Sigmoid colon (tissue), 7 donors: ENCODE results near the gene E2F6. TPM values are rescaled to one million over a fixed set of nuclear protein-coding genes. Genes with fewer than 3 reads are reported as not detected.

Experiments
- DNase-seq: peaks from one replicate; pipeline ENCODE4 v3.0.0-alpha.2; 2019
- H3K27ac ChIP-seq, 4 donors: fragments of 200-600 bp; sonication (generic); one replicate each; pipeline ENCODE4 v1.5.1; 2016 to 2019; ENCODE audit warnings: mild to moderate bottlenecking in 1 of 4
- H3K27me3 ChIP-seq, 3 donors: fragments of 200-600 bp; sonication (generic); one replicate each; pipeline ENCODE4 v1.5.1; 2019; ENCODE audit warnings: mild to moderate bottlenecking in 1 of 3
- H3K36me3 ChIP-seq, 4 donors: fragments of 200-600 bp; sonication (generic); one replicate each; pipeline ENCODE4 v1.5.1; 2016 to 2019
- H3K4me1 ChIP-seq, 4 donors: fragments of 200-600 bp; sonication (generic); one replicate each; pipeline ENCODE4 v1.5.1; 2017 to 2019
- H3K4me3 ChIP-seq, 4 donors: fragments of 200-600 bp; sonication (generic); one replicate each; pipeline ENCODE4 v1.5.1; 2017 to 2019; ENCODE audit warnings: mild to moderate bottlenecking in 2 of 4, moderate library complexity in 1 of 4
- H3K9me3 ChIP-seq, 4 donors: fragments of 200-600 bp in 3 of 4; sonication (generic) in 3 of 4; one replicate each; pipeline versions ENCODE4 v1.5.1 to v1.6.1; 2013 to 2019
- CTCF ChIP-seq, 4 experiments: fragments of 450-650 bp in 3 of 4; fragments of 200-600 bp in 1 of 4; IDR thresholded peaks; one replicate each; pipeline ENCODE4 v1.5.1; 2016 to 2019; ENCODE audit warnings: antibody characterized with exemption in 4 of 4, mild to moderate bottlenecking in 3 of 4, moderate library complexity in 2 of 4
- EP300 ChIP-seq, 4 donors: sonication (generic); formaldehyde crosslinking; IDR thresholded peaks; one replicate each; pipeline ENCODE4 v1.6.1; 2017; ENCODE audit warnings: antibody characterized with exemption in 4 of 4
- POLR2A ChIP-seq, 2 donors: fragments of 450-650 bp; IDR thresholded peaks; one replicate each; pipeline ENCODE4 v1.6.1; 2016; ENCODE audit warnings: antibody characterized with exemption in 2 of 2, mild to moderate bottlenecking in 2 of 2, moderate library complexity in 2 of 2
- POLR2AphosphoS5 ChIP-seq, 4 donors: sonication (generic); formaldehyde crosslinking; IDR thresholded peaks; one replicate each; pipeline ENCODE4 v1.6.1; 2017; ENCODE audit warnings: antibody characterized with exemption in 4 of 4
- WGBS, 2 donors: extraction: QIAGEN DNeasy Blood & Tissue Kit; methylation state at CpG; one replicate each; pipeline ENCODE4 v1.1.7; 2013; 5-methylcytosine and 5-hydroxymethylcytosine counted together
- intact Hi-C: fragments of 100-400 bp; cut with DNase I; formaldehyde crosslinking; loops from one replicate; pipeline ENCODE4 v1.15.1; 2023
- polyA plus RNA-seq, 3 donors: library from polyadenylated mRNA; stranded (reverse); fragments of 200-250 nt; gene quantifications; one replicate each; pipeline ENCODE4 v1.2.3, GENCODE V29; 2013
- total RNA-seq, 4 donors: library from RNA; depleted of rRNA; stranded (reverse); fragments of >200 nt; gene quantifications; one replicate each; pipeline ENCODE4 v1.1.0, GENCODE V29; 2016
- donor health status: healthy with polysubstance abuse.
- donor health status: Bipolar disorder and iron deficiency.
- donor health status: healthy.

Gene E2F6
- total and polyA plus RNA-seq, 7 donors = 3.6 to 24.2 (median 11.8) TPM

DNA sequence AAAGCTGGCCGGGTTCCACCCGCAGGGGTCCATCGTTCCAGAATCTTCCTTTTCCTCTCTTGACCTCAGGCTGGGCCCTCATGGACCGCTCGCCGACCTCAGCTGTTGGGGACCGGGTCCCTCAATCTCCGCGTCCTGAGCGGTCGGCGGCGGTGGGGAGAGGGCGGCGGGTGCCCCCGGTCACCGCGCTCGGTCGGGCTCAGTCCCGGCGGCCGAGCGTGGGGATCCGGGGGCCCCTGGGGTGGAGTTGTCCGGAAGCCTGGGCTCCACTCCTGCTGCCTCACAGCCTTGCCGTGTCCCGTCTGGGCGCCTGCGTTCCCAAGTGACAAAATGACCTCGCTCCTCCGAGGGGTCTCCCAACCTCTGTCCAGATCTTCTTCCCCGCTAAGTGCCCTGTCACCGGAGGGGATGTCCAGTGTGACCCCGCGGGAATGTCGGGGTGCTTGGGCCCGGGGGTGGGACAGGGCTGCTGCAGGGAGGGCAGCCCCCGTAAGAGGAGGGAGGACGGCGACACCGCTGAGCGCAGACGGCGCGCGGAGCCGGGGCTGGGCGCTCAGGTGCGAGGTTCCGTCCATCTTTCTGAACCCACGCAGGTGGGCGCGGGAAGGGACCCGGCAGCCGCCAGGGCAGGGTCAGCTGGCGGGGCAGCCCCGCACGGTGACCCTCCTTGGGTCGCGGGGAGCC lies 16.0 kb upstream of the E2F6 start:
- Histone ChIP-seq H3K9me3 (no peaks in the 10 kb centered on the region), H3K4me1 (peaks cover 0 to 18% (median 17%) of the 10 kb centered on the region in 4 donors), H3K36me3 (no peaks in the 10 kb centered on the region), H3K27ac (peak overlapping the region in 1 of 4 donors; percentile 41), H3K27me3 (peaks cover 26 to 76% (median 63%) of the 10 kb centered on the region in 3 donors), H3K4me3 (peak overlapping the region in 3 of 4 donors; percentile 40 to 51 (median 50))
- WGBS, 2 donors = 29 to 66% methylated on average over 61 of the region's 61 CpGs
- TF ChIP-seq POLR2AphosphoS5 (IDR thresholded peaks at IDR 0.05) = no peak
- DNase-seq = no peak
- intact Hi-C loops = no loop called here

DNA sequence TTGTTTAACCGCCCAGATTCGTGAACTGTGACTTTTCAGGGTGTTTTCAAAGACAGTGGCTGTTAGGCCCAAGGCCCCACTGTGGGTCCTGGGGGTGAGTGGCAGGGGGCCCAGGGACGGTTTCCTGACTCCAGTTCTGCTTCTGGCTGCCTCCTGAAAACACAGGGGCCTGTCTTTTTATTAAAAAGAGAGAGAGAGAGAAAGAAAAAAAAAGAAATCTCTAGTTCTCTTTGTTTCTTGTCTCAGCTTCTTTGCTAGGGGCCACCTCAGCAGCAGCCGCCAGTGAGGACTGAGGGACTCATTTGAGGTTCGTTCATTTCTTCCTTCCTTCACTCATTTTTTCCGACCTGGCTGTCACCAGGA lies 15.4 kb upstream of the E2F6 start:
- WGBS, 2 donors = 66 to 79% methylated on average over 6 of the region's 6 CpGs
- no peak overlapping the region for H3K27ac ChIP-seq

GRCh38 chr2:11480859-11481258 lies 14.9 kb upstream of the E2F6 start:
- WGBS, 2 donors = 39 to 72% methylated on average over 7 of the region's 7 CpGs
- no peak for DNase-seq
- TF ChIP-seq POLR2A (IDR thresholded peaks at IDR 0.05) = no peak
- TF ChIP-seq CTCF (IDR thresholded peaks at IDR 0.05) = no peak
- no peak for TF ChIP-seq EP300 (IDR thresholded peaks at IDR 0.05)
- TF ChIP-seq POLR2AphosphoS5 (IDR thresholded peaks at IDR 0.05) = no peak
- intact Hi-C loops = no loop called here
- H3K4me3 ChIP-seq = no peak overlapping the region
- no peak overlapping the region for H3K27ac ChIP-seq
- H3K36me3 ChIP-seq = no peaks in the 10 kb centered on the region
- no peaks in the 10 kb centered on the region for H3K9me3 ChIP-seq
- H3K4me1 ChIP-seq = peaks cover 0 to 18% (median 17%) of the 10 kb centered on the region in 4 donors
- peaks cover 21 to 72% (median 54%) of the 10 kb centered on the region in 3 donors for H3K27me3 ChIP-seq

More for the DNA sequence above, 15.4 kb upstream of the E2F6 start:
- no peak for DNase-seq
- no peak overlapping the region for H3K4me3 ChIP-seq
- peaks cover 0 to 18% (median 17%) of the 10 kb centered on the region in 4 donors for H3K4me1 ChIP-seq
- TF ChIP-seq EP300 (IDR thresholded peaks at IDR 0.05) (no peak), CTCF (IDR thresholded peaks at IDR 0.05) (no peak), POLR2A (IDR thresholded peaks at IDR 0.05) (no peak), POLR2AphosphoS5 (IDR thresholded peaks at IDR 0.05) (no peak)
- no peaks in the 10 kb centered on the region for H3K9me3 ChIP-seq
- intact Hi-C loops = no loop called here
- H3K36me3 ChIP-seq = no peaks in the 10 kb centered on the region
- H3K27me3 ChIP-seq = peaks cover 26 to 76% (median 60%) of the 10 kb centered on the region in 3 donors

- peaks cover 20 to 68% (median 50%) of the 10 kb centered on the region in 3 donors for H3K27me3 ChIP-seq
- no peak for TF ChIP-seq EP300 (IDR thresholded peaks at IDR 0.05)
- no peak for TF ChIP-seq POLR2AphosphoS5 (IDR thresholded peaks at IDR 0.05)
- TF ChIP-seq POLR2A (IDR thresholded peaks at IDR 0.05) = no peak
- no peak for TF ChIP-seq CTCF (IDR thresholded peaks at IDR 0.05)
- 40 to 67% methylated on average over 4 of the region's 4 CpGs for WGBS, 2 donors
- H3K9me3 ChIP-seq = no peaks in the 10 kb centered on the region
- H3K36me3 ChIP-seq = no peaks in the 10 kb centered on the region
- DNase-seq = no peak
- intact Hi-C loops = no loop called here
- no peak overlapping the region for H3K27ac ChIP-seq
- H3K4me3 ChIP-seq = no peak overlapping the region
- peaks cover 0 to 18% (median 17%) of the 10 kb centered on the region in 4 donors for H3K4me1 ChIP-seq
Observed at GRCh38 chr2:11480406-11480805, 14.4 kb upstream of the E2F6 start.

DNA sequence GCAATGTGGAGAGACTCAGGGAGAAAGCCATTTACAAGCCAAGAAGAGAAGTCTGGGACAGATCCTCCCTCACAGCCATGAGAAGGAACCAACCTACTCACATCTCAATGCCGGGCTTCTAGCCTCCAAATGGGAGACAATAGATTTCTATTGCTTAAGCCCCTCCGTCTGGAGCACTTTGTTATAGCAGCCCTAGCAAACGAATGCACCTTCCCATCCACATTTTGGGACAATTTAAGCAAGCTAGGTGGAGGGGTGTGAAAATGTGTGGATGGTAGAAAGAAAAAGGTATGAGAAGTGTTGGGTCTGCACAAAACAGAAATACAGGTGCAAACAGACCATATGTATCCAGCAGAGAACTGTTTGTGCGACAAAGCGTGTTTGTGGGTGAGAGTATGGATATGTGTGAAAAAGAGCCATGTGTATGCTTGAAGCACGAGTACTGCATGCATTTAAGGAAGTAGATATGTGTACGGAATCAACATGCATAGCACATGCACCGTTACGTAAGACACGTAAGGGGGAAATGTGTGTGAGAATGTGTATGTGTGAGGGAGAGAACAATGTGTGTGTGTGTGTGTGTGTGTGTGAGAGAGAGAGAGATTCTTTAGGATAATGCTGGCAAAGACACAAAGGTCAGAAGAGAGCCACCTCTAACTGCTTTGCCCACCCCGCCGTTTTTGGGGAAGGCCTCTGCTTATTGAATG lies 13.1 kb upstream of the E2F6 start:
- H3K36me3 ChIP-seq = no peaks in the 10 kb centered on the region
- intact Hi-C loops = loop anchor here (1.0 to 5.0 kb wide), 3 partner anchors 103 to 300 kb away; no protein-coding TSS in a partner anchor
- DNase-seq = no peak
- 74 to 84% methylated on average over 12 of the region's 12 CpGs for WGBS, 2 donors
- TF ChIP-seq POLR2AphosphoS5 (IDR thresholded peaks at IDR 0.05) (no peak), EP300 (IDR thresholded peaks at IDR 0.05) (no peak), CTCF (IDR thresholded peaks at IDR 0.05) (no peak), POLR2A (IDR thresholded peaks at IDR 0.05) (no peak)
- H3K27me3 ChIP-seq = peaks cover 19 to 54% (median 36%) of the 10 kb centered on the region in 3 donors
- no peaks in the 10 kb centered on the region for H3K9me3 ChIP-seq
- peaks cover 0 to 18% (median 17%) of the 10 kb centered on the region in 4 donors for H3K4me1 ChIP-seq
- H3K27ac ChIP-seq = no peak overlapping the region
- H3K4me3 ChIP-seq = no peak overlapping the region
